GM12874 (cell line): ENCODE measurements around the gene AJUBA.

Experiments used
- TF ChIP-seq, protein P1 (sequence below): IDR thresholded peaks from 2 replicates; pipeline ENCODE4 v1.5.1; 2011; ENCODE audit warnings: low read depth, mild to moderate bottlenecking, control low read depth, low read length, moderate library complexity; ENCODE audit not compliant: insufficient read depth

AJUBA gene

DNA sequence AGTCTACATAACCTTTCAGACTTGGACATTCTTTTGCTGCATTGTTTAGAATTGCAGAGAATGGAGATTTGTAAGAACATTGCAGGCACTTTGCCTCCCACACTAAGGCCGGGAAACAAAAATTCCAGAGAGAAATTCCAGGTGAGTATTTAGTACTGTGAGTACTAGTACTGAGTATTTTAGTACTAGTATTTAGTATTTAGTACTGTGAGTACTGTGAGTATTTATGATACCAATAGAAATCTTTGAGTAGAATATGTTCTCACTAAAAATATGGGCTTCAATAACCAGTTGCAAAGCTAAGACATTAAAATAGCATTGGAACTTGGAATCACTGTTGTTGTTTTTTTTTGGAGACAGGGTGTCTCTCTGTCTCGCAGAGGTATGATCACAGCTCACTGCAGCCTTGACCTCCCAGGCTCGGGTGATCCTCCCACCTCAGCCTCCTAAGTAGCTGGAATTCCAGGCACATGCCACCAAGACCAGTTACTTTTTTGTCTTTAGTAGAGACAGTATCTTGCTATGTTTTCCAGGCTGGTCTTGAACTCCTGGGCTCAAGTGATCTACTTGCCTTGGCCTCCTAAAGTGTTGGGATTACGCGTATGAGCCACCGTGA lies 20.2 kb downstream of the AJUBA start:
- TF ChIP-seq, protein P1, sequence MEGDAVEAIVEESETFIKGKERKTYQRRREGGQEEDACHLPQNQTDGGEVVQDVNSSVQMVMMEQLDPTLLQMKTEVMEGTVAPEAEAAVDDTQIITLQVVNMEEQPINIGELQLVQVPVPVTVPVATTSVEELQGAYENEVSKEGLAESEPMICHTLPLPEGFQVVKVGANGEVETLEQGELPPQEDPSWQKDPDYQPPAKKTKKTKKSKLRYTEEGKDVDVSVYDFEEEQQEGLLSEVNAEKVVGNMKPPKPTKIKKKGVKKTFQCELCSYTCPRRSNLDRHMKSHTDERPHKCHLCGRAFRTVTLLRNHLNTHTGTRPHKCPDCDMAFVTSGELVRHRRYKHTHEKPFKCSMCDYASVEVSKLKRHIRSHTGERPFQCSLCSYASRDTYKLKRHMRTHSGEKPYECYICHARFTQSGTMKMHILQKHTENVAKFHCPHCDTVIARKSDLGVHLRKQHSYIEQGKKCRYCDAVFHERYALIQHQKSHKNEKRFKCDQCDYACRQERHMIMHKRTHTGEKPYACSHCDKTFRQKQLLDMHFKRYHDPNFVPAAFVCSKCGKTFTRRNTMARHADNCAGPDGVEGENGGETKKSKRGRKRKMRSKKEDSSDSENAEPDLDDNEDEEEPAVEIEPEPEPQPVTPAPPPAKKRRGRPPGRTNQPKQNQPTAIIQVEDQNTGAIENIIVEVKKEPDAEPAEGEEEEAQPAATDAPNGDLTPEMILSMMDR = no peak

DNA sequence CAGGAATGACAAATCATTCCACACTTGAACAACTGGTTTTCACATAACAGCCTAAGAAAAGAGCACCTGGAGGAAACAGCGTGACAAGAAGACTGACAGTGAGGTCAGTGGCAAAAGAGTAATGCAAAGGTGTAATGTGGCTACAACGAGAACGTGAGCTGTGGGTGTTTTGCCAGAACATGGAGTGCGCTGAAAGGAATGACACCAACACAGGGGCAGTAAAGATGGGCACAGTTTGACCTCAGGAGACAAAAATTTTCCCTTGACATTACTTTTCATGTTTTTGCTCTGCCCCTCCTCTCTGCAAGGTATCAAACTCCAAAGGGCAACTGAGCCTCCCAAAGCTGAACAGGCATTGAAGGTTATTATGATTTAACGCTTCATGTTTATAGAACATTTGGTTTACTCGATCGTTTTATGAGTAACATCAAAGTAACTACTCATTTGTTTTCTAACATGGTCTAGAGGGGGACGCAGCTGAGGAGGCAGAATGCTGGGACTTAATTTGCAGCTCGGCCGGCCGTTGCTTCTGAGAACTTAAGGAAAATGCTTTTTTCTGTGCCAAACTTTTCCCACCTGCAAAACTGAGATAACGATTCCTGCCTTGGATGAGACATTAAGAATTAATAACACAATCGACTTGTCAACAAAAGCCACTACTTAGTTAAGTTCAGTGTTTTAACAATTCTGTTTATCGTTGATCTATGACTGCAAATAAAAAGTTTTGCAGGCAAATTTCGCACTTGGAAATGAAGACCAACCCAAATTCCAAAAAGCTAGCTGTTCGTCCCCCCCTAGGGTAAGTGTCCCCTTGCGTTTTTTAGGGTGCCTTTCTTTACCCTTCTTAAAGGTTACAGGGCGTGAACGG lies 26.4 kb downstream of the AJUBA start:
- TF ChIP-seq, protein P1 = no peak

DNA sequence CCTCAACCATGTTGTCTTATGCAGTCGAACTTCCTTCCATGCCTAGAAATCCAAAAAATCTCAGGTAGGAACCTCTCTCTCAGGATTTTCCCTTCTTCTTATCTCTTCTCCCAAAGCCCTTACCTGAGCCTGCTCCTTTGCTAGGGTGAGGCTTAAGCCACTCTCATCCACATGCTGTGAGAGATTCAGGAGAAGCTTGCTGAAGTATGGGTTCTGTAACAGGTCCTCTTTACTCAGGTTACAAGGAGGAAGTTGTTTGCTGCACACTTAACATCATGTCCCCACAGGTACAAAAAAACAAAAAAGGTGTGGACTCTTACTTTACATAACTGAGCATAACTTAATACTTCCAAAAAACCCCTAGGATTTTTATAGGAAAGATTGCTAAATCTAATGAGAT lies 29.9 kb downstream of the AJUBA start:
- TF ChIP-seq, protein P1 = no peak

DNA sequence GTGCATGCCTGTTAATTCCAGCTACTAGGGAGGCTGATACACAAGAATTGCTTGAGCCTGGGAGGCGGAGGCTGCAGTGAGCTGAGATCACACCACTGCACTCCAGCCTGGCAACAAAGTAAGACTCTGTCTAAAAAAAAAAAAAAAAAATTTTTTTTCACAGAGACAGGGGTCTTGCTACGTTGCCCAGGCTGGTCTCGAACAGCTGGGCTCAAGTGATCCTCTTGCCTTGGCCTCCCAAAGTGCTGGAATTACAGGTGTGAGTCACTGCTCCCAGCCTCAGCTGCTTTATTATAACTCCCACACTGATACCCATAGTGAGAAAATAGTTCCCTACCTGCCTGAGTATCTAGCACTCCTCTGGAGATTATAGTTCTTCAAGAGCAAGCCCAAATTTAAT lies 36.7 kb downstream of the AJUBA start:
- TF ChIP-seq, protein P1 = no peak

DNA sequence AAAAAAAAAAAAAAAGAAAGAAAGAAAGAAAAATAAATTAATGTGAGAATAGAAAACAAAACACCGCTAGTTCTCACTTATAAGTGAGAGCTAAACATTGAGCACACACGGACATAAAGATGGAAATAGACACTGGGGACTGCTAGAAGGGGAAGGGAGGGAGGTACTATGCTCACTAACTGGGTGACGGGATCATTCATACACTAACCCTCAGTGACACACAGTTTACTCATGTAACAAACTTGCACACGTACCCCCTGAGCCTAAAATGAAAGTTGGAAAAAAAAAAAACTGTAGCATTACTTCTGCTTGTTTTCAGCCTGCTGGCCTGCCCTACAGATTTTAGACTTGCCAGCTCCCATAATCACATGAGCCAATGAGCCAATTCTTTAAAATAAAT lies 42.7 kb downstream of the AJUBA start:
- TF ChIP-seq, protein P1 = no peak

DNA sequence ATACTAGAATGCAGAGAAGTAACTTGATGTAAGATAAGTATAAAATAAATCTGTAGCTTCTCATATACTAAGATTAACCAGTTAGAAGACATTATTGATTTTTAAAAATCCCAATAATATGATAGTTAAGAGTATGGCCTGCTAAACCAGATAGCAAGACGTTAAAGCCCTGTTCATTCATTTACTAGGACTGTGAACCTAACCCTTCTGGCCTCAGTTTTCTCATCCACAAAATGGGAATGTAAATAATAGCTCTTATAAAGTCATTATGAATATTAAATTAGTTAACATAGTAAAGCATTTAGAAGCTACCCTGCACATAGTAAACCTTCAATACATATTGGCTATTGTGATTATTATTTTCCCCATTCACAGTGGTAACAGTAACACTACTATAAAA lies 47.2 kb downstream of the AJUBA start:
- TF ChIP-seq, protein P1 = no peak

DNA sequence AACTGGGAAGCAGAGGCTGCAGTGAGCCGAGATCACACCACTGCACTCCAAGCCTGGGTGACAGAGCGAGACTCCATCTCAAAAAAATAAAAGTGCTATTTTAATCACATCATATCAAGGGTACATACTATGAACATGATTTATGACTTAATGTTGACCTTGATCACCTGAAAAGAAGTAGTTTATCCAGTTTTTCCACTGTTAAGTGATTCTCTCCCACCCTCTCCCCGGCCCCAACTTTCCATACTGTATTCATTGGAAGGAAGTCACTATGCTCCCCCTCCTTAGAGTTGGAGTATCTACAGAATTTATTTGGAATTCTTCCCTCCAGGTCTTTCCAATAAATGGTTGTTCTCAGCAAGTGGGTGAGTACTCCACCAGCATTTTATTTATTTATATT lies 50.2 kb downstream of the AJUBA start:
- TF ChIP-seq, protein P1 = no peak
